Measurements from ENCODE around the gene MIOS. TPM values are rescaled to one million over a fixed set of nuclear protein-coding genes. Genes with fewer than 3 reads are reported as not detected.

Gene MIOS
- total RNA-seq, 2 experiments from 2014 or later: 37.2 to 37.7 TPM

DNA sequence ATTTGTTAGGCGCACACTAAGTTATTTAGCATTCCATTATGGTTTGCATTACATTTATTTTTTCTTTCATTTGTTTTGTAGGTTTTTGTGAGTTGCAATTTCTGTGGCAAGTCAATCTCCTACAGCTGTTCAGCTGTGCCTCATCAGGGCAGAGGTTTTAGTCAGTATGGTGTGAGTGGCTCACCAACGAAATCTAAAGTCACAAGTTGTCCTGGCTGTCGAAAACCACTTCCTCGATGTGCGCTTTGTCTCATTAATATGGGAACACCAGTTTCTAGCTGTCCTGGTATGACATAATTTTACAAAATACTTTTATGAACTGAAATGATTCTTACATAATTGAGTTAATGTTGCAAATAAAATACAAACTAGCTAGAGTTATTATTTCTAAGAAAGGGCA, 29.5 kb downstream of the MIOS start:
- H3K27ac Mint-ChIP-seq: no peak overlapping the region

GRCh38 chr7:7607010-7607409, 40.3 kb downstream of the MIOS start:
- peaks cover 2% of the 10 kb centered on the region for H3K4me1 Mint-ChIP-seq (ENCODE audit: low read depth)
- no peak overlapping the region for H3K27ac Mint-ChIP-seq
- CTCF ChIA-PET: no interaction called here
- no peaks in the 10 kb centered on the region for H3K27me3 Mint-ChIP-seq
- H3K4me3 Mint-ChIP-seq: no peak overlapping the region
- no peaks in the 10 kb centered on the region for H3K9me3 Mint-ChIP-seq
- POLR2A ChIA-PET: no interaction called here
- intact Hi-C loops (cut with micrococcal nuclease): no loop called here
- peaks cover 7% of the 10 kb centered on the region for H3K36me3 Mint-ChIP-seq
- DNase-seq: no peak

More for the DNA sequence above, 29.5 kb downstream of the MIOS start:
- ChIA-PET CTCF (interaction anchor here (0.7 to 2.1 kb wide), 10 partner anchors 13 to 700 kb away, joined by 3 to 9 read pairs (median 4); partner anchors contain the start of gene UMAD1), POLR2A (no interaction called here)
- H3K27me3 Mint-ChIP-seq: no peaks in the 10 kb centered on the region
- H3K9me3 Mint-ChIP-seq: no peaks in the 10 kb centered on the region
- DNase-seq: no peak
- intact Hi-C loops (cut with micrococcal nuclease): loop anchor here (1.0 kb wide), 1 partner anchor 593 kb away; no protein-coding TSS in a partner anchor
- H3K4me3 Mint-ChIP-seq: no peak overlapping the region
- peaks cover 34% of the 10 kb centered on the region for H3K36me3 Mint-ChIP-seq
- H3K4me1 Mint-ChIP-seq (ENCODE audit: low read depth): no peaks in the 10 kb centered on the region

- intact Hi-C loops (cut with micrococcal nuclease): no loop called here
- no peak for DNase-seq
- Mint-ChIP-seq H3K4me1 (ENCODE audit: low read depth) (peaks cover 2% of the 10 kb centered on the region), H3K9me3 (no peaks in the 10 kb centered on the region), H3K27me3 (no peaks in the 10 kb centered on the region), H3K36me3 (peaks cover 7% of the 10 kb centered on the region), H3K4me3 (no peak overlapping the region), H3K27ac (no peak overlapping the region)
- ChIA-PET POLR2A (no interaction called here), CTCF (no interaction called here)
Measured at GRCh38 chr7:7609330-7609729, 42.6 kb downstream of the MIOS start.

GRCh38 chr7:7612519-7612918, 45.8 kb downstream of the MIOS start:
- ChIA-PET POLR2A (no interaction called here), CTCF (no interaction called here)
- peaks cover 7% of the 10 kb centered on the region for H3K36me3 Mint-ChIP-seq
- no peaks in the 10 kb centered on the region for H3K27me3 Mint-ChIP-seq
- no peak for DNase-seq
- intact Hi-C loops (cut with micrococcal nuclease): no loop called here
- H3K9me3 Mint-ChIP-seq: no peaks in the 10 kb centered on the region
- no peak overlapping the region for H3K4me3 Mint-ChIP-seq
- no peak overlapping the region for H3K27ac Mint-ChIP-seq
- H3K4me1 Mint-ChIP-seq (ENCODE audit: low read depth): peaks cover 5% of the 10 kb centered on the region

DNA sequence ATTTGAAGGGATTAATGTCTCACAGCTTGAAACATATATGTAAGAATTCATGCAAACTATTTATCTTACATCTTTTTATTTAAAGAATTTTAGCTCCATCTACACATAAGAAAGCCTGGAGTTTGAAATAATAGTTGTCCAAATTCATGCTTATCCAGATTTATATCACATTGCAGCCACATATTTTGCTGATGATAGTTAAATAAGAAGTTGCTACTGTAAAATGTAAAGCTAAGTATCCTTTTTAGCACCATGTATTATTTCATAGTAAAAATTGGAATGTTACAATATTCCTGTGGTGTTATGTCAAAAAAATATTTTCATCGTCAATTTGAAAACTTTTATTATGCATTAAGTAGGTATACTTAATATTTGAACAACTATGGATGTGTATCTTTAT, 46.5 kb downstream of the MIOS start:
- no peak for DNase-seq
- intact Hi-C loops (cut with micrococcal nuclease): no loop called here
- ChIA-PET POLR2A (no interaction called here), CTCF (no interaction called here)
- H3K27ac Mint-ChIP-seq: no peak overlapping the region
- H3K27me3 Mint-ChIP-seq: no peaks in the 10 kb centered on the region
- H3K9me3 Mint-ChIP-seq: no peaks in the 10 kb centered on the region
- H3K4me3 Mint-ChIP-seq: no peak overlapping the region
- peaks cover 7% of the 10 kb centered on the region for H3K4me1 Mint-ChIP-seq (ENCODE audit: low read depth)
- peaks cover 2% of the 10 kb centered on the region for H3K36me3 Mint-ChIP-seq

GRCh38 chr7:7614018-7614741, 47.5 kb downstream of the MIOS start:
- H3K9me3 Mint-ChIP-seq: no peaks in the 10 kb centered on the region
- no peaks in the 10 kb centered on the region for H3K27me3 Mint-ChIP-seq
- intact Hi-C loops (cut with micrococcal nuclease): no loop called here
- H3K36me3 Mint-ChIP-seq: peaks cover 2% of the 10 kb centered on the region
- ChIA-PET CTCF (no interaction called here), POLR2A (no interaction called here)
- H3K27ac Mint-ChIP-seq: no peak overlapping the region
- H3K4me1 Mint-ChIP-seq (ENCODE audit: low read depth): peaks cover 7% of the 10 kb centered on the region
- H3K4me3 Mint-ChIP-seq: no peak overlapping the region
- DNase-seq: no peak

- intact Hi-C loops (cut with micrococcal nuclease): no loop called here
- H3K4me1 Mint-ChIP-seq (ENCODE audit: low read depth): peaks cover 5% of the 10 kb centered on the region
- no peak for DNase-seq
- no peaks in the 10 kb centered on the region for H3K36me3 Mint-ChIP-seq
- H3K27ac Mint-ChIP-seq: no peak overlapping the region
- POLR2A ChIA-PET: no interaction called here
- CTCF ChIA-PET: interaction anchor here (0.6 kb wide), 1 partner anchor 26 kb away, joined by 4 read pairs; no protein-coding TSS in a partner anchor
- no peaks in the 10 kb centered on the region for H3K9me3 Mint-ChIP-seq
- H3K4me3 Mint-ChIP-seq: no peak overlapping the region
- H3K27me3 Mint-ChIP-seq: no peaks in the 10 kb centered on the region
Measured at GRCh38 chr7:7617550-7617949, 50.9 kb downstream of the MIOS start.

GRCh38 chr7:7618410-7618809, 51.7 kb downstream of the MIOS start:
- intact Hi-C loops (cut with micrococcal nuclease): no loop called here
- no peaks in the 10 kb centered on the region for H3K27me3 Mint-ChIP-seq
- H3K4me3 Mint-ChIP-seq: no peak overlapping the region
- H3K27ac Mint-ChIP-seq: no peak overlapping the region
- DNase-seq: no peak
- H3K9me3 Mint-ChIP-seq: no peaks in the 10 kb centered on the region
- H3K36me3 Mint-ChIP-seq: no peaks in the 10 kb centered on the region
- CTCF ChIA-PET: no interaction called here
- POLR2A ChIA-PET: no interaction called here
- peaks cover 5% of the 10 kb centered on the region for H3K4me1 Mint-ChIP-seq (ENCODE audit: low read depth)

GRCh38 chr7:7620236-7620635, 53.6 kb downstream of the MIOS start:
- H3K27me3 Mint-ChIP-seq: no peaks in the 10 kb centered on the region
- POLR2A ChIA-PET: no interaction called here
- no peak overlapping the region for H3K27ac Mint-ChIP-seq

GRCh38 chr7:7620644-7621210, 54.0 kb downstream of the MIOS start:
- H3K27ac Mint-ChIP-seq: no peak overlapping the region

More at GRCh38 chr7:7620236-7620635, 53.6 kb downstream of the MIOS start:
- CTCF ChIA-PET: no interaction called here
- peaks cover 5% of the 10 kb centered on the region for H3K4me1 Mint-ChIP-seq (ENCODE audit: low read depth)
- H3K9me3 Mint-ChIP-seq: no peaks in the 10 kb centered on the region
- H3K4me3 Mint-ChIP-seq: no peak overlapping the region
- intact Hi-C loops (cut with micrococcal nuclease): no loop called here
- DNase-seq: no peak
- H3K36me3 Mint-ChIP-seq: no peaks in the 10 kb centered on the region

GRCh38 chr7:7628476-7628875, 61.8 kb downstream of the MIOS start:
- intact Hi-C loops (cut with micrococcal nuclease): no loop called here
- Mint-ChIP-seq H3K27me3 (no peaks in the 10 kb centered on the region), H3K9me3 (peaks cover 19% of the 10 kb centered on the region), H3K4me3 (no peak overlapping the region), H3K36me3 (peaks cover 8% of the 10 kb centered on the region), H3K4me1 (ENCODE audit: low read depth) (no peaks in the 10 kb centered on the region), H3K27ac (no peak overlapping the region)
- CTCF ChIA-PET: no interaction called here
- POLR2A ChIA-PET: no interaction called here
- DNase-seq: no peak

More at GRCh38 chr7:7620644-7621210, 54.0 kb downstream of the MIOS start:
- ChIA-PET POLR2A (no interaction called here), CTCF (no interaction called here)
- Mint-ChIP-seq H3K4me3 (no peak overlapping the region), H3K36me3 (peaks cover under 1% of the 10 kb centered on the region), H3K4me1 (ENCODE audit: low read depth) (peaks cover 5% of the 10 kb centered on the region), H3K9me3 (peaks cover under 1% of the 10 kb centered on the region), H3K27me3 (no peaks in the 10 kb centered on the region)
- intact Hi-C loops (cut with micrococcal nuclease): no loop called here
- DNase-seq: no peak

DNA sequence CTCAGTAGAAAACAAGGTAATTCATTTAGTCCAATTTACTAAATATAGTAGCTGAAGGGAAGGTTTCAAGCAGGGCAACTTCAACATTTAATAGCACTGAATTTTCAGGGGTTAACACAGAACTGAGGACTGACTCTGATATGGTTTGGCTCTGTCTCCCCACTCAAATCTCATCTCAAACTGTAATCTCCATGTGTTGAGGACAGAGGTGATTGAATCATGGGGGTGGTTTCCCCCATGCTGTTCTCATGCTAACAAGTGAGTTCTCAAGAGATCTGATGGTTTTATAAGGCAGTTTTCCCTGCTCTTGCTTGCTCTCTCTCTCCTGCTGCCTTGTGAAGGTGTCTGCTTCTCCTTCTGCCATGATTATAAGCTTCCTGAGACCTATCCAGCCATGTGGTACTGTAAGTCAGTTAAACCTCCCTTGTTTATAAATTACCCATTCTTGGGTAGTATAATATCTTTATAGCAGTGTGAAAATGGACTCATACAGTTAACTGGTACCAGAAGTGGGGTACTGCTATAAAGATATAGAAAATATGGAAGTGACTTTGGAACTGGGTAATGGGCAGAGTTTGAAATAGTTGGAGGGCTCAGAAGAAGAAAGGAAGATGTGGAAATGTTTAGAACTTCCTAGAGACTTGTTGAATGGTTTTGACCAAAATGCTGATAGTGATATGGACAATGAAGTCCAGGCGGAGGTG, 64.1 kb downstream of the MIOS start:
- Mint-ChIP-seq H3K4me1 (ENCODE audit: low read depth) (no peaks in the 10 kb centered on the region), H3K9me3 (peaks cover 18% of the 10 kb centered on the region), H3K4me3 (no peak overlapping the region), H3K36me3 (peaks cover 10% of the 10 kb centered on the region), H3K27ac (no peak overlapping the region), H3K27me3 (no peaks in the 10 kb centered on the region)
- intact Hi-C loops (cut with micrococcal nuclease): no loop called here
- no peak for DNase-seq
- ChIA-PET POLR2A (no interaction called here), CTCF (no interaction called here)
